GM18508 (cell line): ENCODE measurements around the gene COQ7.

Experiments
- ATAC-seq: cut with Tn5 transposase; IDR thresholded peaks from one replicate; pipeline ENCODE4 v1.9.1; 2021; ENCODE audit warnings: moderate number of reproducible peaks; ENCODE audit not compliant: insufficient read depth, unreplicated experiment

The COQ7 gene

GRCh38 chr16:19085679-19086200 is 18.3 kb downstream of the COQ7 start:
- no peak for ATAC-seq

- no peak for ATAC-seq
Measured at GRCh38 chr16:19086322-19087199, 19.1 kb downstream of the COQ7 start.

GRCh38 chr16:19088341-19088916 is 21.0 kb downstream of the COQ7 start:
- no peak for ATAC-seq

GRCh38 chr16:19089410-19089955 is 22.1 kb downstream of the COQ7 start:
- ATAC-seq: no peak

GRCh38 chr16:19090916-19091315 is 23.5 kb downstream of the COQ7 start:
- no peak for ATAC-seq

- ATAC-seq: no peak
Measured at GRCh38 chr16:19092653-19093410, 25.4 kb downstream of the COQ7 start.

GRCh38 chr16:19093631-19094541 is 26.5 kb downstream of the COQ7 start:
- ATAC-seq: no peak

GRCh38 chr16:19094542-19095365 is 27.3 kb downstream of the COQ7 start:
- ATAC-seq: no peak

- ATAC-seq: no peak
Measured at GRCh38 chr16:19095654-19096053, 28.2 kb downstream of the COQ7 start.

GRCh38 chr16:19098173-19098572 is 30.8 kb downstream of the COQ7 start:
- ATAC-seq: no peak

- no peak for ATAC-seq
Measured at GRCh38 chr16:19102187-19102872, 34.9 kb downstream of the COQ7 start.

- no peak for ATAC-seq
Measured at GRCh38 chr16:19104607-19105006, 37.2 kb downstream of the COQ7 start.

- ATAC-seq: no peak
Measured at GRCh38 chr16:19105131-19105530, 37.7 kb downstream of the COQ7 start.

GRCh38 chr16:19105891-19106624 is 38.6 kb downstream of the COQ7 start:
- ATAC-seq: no peak

- ATAC-seq: no peak
Measured at GRCh38 chr16:19106625-19107020, 39.2 kb downstream of the COQ7 start.

- no peak for ATAC-seq
Measured at GRCh38 chr16:19108409-19109287, 41.2 kb downstream of the COQ7 start.

- no peak for ATAC-seq
Measured at GRCh38 chr16:19109288-19109664, 41.9 kb downstream of the COQ7 start.
